NCI-H2171 treated with DMSO at 0.1 percent for 48 hours (cell line): ENCODE data around the gene FTCD.

Source experiments
- DNase-seq: peaks from one replicate; lab custom pipeline; 2025; lab: John Stamatoyannopoulos, UW

The FTCD gene

GRCh38 chr21:46124083-46124925, 31.1 kb downstream of the FTCD start:
- DNase-seq = no peak

- DNase-seq = no peak
Observed at GRCh38 chr21:46122758-46123683, 32.4 kb downstream of the FTCD start.

GRCh38 chr21:46122237-46122671, 33.1 kb downstream of the FTCD start:
- DNase-seq = no peak

GRCh38 chr21:46121286-46122221, 33.8 kb downstream of the FTCD start:
- DNase-seq = no peak

GRCh38 chr21:46120301-46121285, 34.8 kb downstream of the FTCD start:
- DNase-seq = no peak

- no peak for DNase-seq
Observed at GRCh38 chr21:46119637-46120271, 35.6 kb downstream of the FTCD start.

- no peak for DNase-seq
Observed at GRCh38 chr21:46119144-46119636, 36.2 kb downstream of the FTCD start.

- DNase-seq = no peak
Observed at GRCh38 chr21:46118316-46119143, 36.8 kb downstream of the FTCD start.

GRCh38 chr21:46117586-46118315, 37.6 kb downstream of the FTCD start:
- DNase-seq = no peak

GRCh38 chr21:46116776-46117585, 38.4 kb downstream of the FTCD start:
- no peak for DNase-seq

GRCh38 chr21:46116189-46116775, 39.1 kb downstream of the FTCD start:
- DNase-seq = no peak

GRCh38 chr21:46115441-46116188, 39.8 kb downstream of the FTCD start:
- no peak for DNase-seq

- no peak for DNase-seq
Observed at GRCh38 chr21:46114963-46115362, 40.4 kb downstream of the FTCD start.

GRCh38 chr21:46113497-46114176, 41.7 kb downstream of the FTCD start:
- DNase-seq = no peak

- no peak for DNase-seq
Observed at GRCh38 chr21:46112725-46113215, 42.6 kb downstream of the FTCD start.
